Hepatocyte (in vitro differentiated cells): ENCODE data around the gene CDK5R1. TPM values are rescaled to one million over a fixed set of nuclear protein-coding genes. Genes with fewer than 3 reads are reported as not detected.

Experiments used
- DNase-seq: peaks from one replicate; pipeline ENCODE4 v3.0.0-alpha.2; 2016; ENCODE audit warnings: low spot score
- H2AFZ ChIP-seq: fragments of 200-600 bp; sonication (generic); 2 replicates; pipeline ENCODE4 v1.6.0; 2016; ENCODE audit warnings: antibody characterized with exemption, mild to moderate bottlenecking
- H3K27ac ChIP-seq: fragments of 200-600 bp; sonication (generic); 2 replicates; pipeline ENCODE4 v1.5.1; 2016; ENCODE audit warnings: mild to moderate bottlenecking
- H3K27me3 ChIP-seq: fragments of 200-600 bp; sonication (generic); 2 replicates; pipeline ENCODE4 v1.6.1; 2016
- H3K36me3 ChIP-seq: fragments of 200-600 bp; sonication (generic); replicated peaks from 2 replicates; pipeline ENCODE4 v1.5.1; 2016; ENCODE audit warnings: low read depth; ENCODE audit not compliant: insufficient read depth
- H3K4me1 ChIP-seq: fragments of 200-600 bp; sonication (generic); 2 replicates; pipeline ENCODE4 v1.5.1; 2016; ENCODE audit warnings: mild to moderate bottlenecking, moderate library complexity; ENCODE audit not compliant: insufficient read depth
- H3K4me2 ChIP-seq: fragments of 200-600 bp; sonication (generic); 2 replicates; pipeline ENCODE4 v1.6.0; 2016
- H3K4me3 ChIP-seq: fragments of 200-600 bp; sonication (generic); 2 replicates; pipeline ENCODE4 v1.5.1; 2016; ENCODE audit warnings: mild to moderate bottlenecking
- H3K79me2 ChIP-seq: fragments of 200-600 bp; sonication (generic); 2 replicates; pipeline ENCODE4 v1.6.0; 2017; ENCODE audit warnings: mild to moderate bottlenecking
- H3K9me2 ChIP-seq: fragments of 200-600 bp; sonication (generic); replicated peaks from 2 replicates; pipeline ENCODE4 v1.6.0; 2017; ENCODE audit warnings: mild to moderate bottlenecking; ENCODE audit not compliant: insufficient read depth
- H3K9me3 ChIP-seq: fragments of 200-600 bp; sonication (generic); 2 replicates; pipeline ENCODE4 v1.5.1; 2016; ENCODE audit warnings: low read depth, mild to moderate bottlenecking
- H4K20me1 ChIP-seq: fragments of 200-600 bp; sonication (generic); 2 replicates; pipeline ENCODE4 v1.6.0; 2016; ENCODE audit warnings: mild to moderate bottlenecking; ENCODE audit not compliant: insufficient read depth, poor library complexity, severe bottlenecking
- EZH2 ChIP-seq: fragments of 200-600 bp; sonication (generic); IDR thresholded peaks from 2 replicates; pipeline ENCODE4 v1.6.1; 2016; ENCODE audit warnings: antibody characterized with exemption, mild to moderate bottlenecking, borderline replicate concordance
- EZH2phosphoT487 ChIP-seq: fragments of 200-600 bp; sonication (generic); IDR thresholded peaks from one replicate; pipeline ENCODE4 v1.6.1; 2018; ENCODE audit warnings: antibody characterized with exemption, mild to moderate bottlenecking, low read depth, moderate library complexity; ENCODE audit not compliant: unreplicated experiment, severe bottlenecking
- WGBS: methylation state at CpG from one replicate; pipeline ENCODE4 v1.1.6; 2016; ENCODE audit warnings: low lambda C conversion rate; ENCODE audit errors: missing lambda C conversion rate; 5-methylcytosine and 5-hydroxymethylcytosine counted together
- polyA plus RNA-seq: library from polyadenylated mRNA; unstranded; fragments of >200 nt; fragmentation: Nextera tagmentation; extraction: Ambion mirVana; gene quantifications from 2 replicates; pipeline ENCODE4 v1.2.1, GENCODE V29; 2016
- total RNA-seq: library from RNA; depleted of rRNA; stranded (reverse); fragments of >200 nt; gene quantifications from 2 replicates; pipeline ENCODE4 v1.2.3, GENCODE V29; 2014
- TF ChIP-seq, protein P1 (sequence below): fragments of 200-600 bp; sonication (generic); IDR thresholded peaks from 2 replicates; pipeline ENCODE4 v1.5.1; 2016; ENCODE audit warnings: antibody characterized with exemption, mild to moderate bottlenecking; ENCODE audit not compliant: poor library complexity

CDK5R1 gene
- total and polyA plus RNA-seq, 2 experiments from 2014 or later: 0.80 to 1.1 TPM

DNA sequence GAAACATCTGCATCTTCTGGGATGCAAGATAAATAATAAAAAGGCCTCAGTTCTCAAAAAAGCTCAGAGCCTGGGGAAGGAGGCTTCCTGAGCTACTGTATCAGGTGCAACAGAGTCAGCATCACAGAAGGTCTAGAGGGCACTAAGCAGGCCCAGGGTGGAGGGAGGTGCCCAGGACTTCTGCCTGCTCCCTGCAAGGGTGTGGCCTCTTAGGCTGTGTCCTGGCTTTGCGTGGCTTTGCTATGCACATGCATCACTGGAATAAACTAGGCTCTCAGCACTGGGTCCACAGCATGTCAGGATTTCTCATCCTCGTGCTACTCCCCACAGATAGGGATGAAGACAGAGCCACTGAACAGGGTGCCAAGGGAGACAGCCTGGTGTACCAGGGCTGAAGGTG is 25.5 kb downstream of the CDK5R1 start:
- H3K4me1 ChIP-seq: no peaks in the 10 kb centered on the region
- no peak for TF ChIP-seq EZH2phosphoT487
- no peak for TF ChIP-seq EZH2
- TF ChIP-seq, protein P1, sequence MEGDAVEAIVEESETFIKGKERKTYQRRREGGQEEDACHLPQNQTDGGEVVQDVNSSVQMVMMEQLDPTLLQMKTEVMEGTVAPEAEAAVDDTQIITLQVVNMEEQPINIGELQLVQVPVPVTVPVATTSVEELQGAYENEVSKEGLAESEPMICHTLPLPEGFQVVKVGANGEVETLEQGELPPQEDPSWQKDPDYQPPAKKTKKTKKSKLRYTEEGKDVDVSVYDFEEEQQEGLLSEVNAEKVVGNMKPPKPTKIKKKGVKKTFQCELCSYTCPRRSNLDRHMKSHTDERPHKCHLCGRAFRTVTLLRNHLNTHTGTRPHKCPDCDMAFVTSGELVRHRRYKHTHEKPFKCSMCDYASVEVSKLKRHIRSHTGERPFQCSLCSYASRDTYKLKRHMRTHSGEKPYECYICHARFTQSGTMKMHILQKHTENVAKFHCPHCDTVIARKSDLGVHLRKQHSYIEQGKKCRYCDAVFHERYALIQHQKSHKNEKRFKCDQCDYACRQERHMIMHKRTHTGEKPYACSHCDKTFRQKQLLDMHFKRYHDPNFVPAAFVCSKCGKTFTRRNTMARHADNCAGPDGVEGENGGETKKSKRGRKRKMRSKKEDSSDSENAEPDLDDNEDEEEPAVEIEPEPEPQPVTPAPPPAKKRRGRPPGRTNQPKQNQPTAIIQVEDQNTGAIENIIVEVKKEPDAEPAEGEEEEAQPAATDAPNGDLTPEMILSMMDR: no peak
- no peak for DNase-seq
- no peaks in the 10 kb centered on the region for H3K27me3 ChIP-seq
- H2AFZ ChIP-seq: no peak overlapping the region
- H4K20me1 ChIP-seq: no peaks in the 10 kb centered on the region
- no peak overlapping the region for H3K4me3 ChIP-seq
- no peak overlapping the region for H3K27ac ChIP-seq
- H3K36me3 ChIP-seq: no peaks in the 10 kb centered on the region
- no peak overlapping the region for H3K4me2 ChIP-seq
- H3K9me3 ChIP-seq: no peaks in the 10 kb centered on the region
- H3K79me2 ChIP-seq: no peaks in the 10 kb centered on the region
- H3K9me2 ChIP-seq: no peaks in the 10 kb centered on the region
- WGBS: 90% methylated on average over 2 of the region's 2 CpGs

DNA sequence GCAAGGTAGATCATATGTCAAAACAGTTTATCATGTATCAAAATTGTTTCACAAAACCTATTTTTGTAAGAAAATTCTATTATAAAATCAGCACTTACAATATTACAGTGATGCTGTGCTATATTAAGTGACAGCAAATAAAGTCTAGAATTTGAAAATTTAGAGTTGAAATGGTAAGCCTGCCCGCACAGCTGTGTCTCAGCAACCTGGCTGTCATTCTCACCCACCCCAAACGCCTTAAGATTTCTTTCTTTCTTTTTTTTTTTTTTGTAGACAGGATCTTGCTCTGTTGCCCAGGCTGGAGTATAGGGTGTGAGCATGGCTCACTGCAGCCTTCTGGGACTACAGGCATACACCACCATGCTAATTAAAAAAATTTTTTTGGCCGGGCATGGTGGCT is 26.8 kb downstream of the CDK5R1 start:
- Histone ChIP-seq H3K27me3 (no peaks in the 10 kb centered on the region), H3K36me3 (no peaks in the 10 kb centered on the region), H3K4me3 (no peak overlapping the region), H3K9me2 (no peaks in the 10 kb centered on the region), H3K4me1 (peaks cover under 1% of the 10 kb centered on the region), H3K9me3 (no peaks in the 10 kb centered on the region), H4K20me1 (no peaks in the 10 kb centered on the region), H3K27ac (no peak overlapping the region), H3K4me2 (no peak overlapping the region), H2AFZ (no peak overlapping the region), H3K79me2 (no peaks in the 10 kb centered on the region)
- WGBS: 90% methylated on average over 3 of the region's 3 CpGs
- TF ChIP-seq, protein P1: no peak
- no peak for TF ChIP-seq EZH2
- TF ChIP-seq EZH2phosphoT487: no peak
- DNase-seq: no peak

DNA sequence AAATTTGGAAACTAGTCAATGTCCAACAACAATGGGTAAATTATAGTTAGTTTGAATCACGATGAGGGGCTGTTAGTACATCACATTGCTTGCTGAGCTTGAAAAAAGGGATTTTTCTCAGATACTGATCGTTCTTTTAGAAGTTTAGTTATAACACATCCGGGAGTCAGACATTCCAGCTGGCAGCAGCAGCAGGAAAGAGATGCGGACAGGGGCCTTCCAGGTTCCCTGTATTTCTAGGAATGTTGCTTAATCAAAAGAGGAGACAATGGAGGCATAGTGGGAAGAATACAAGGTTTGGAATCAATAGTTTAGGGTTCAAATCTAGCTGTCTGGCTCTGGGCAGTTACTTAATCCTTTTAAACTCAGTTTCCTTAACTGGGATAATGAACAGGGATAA is 27.8 kb downstream of the CDK5R1 start:
- no peaks in the 10 kb centered on the region for H3K9me2 ChIP-seq
- peaks cover 7% of the 10 kb centered on the region for H3K4me1 ChIP-seq
- H2AFZ ChIP-seq: no peak overlapping the region
- no peaks in the 10 kb centered on the region for H3K36me3 ChIP-seq
- H3K9me3 ChIP-seq: no peaks in the 10 kb centered on the region
- H3K27ac ChIP-seq: no peak overlapping the region
- 94% methylated on average over 4 of the region's 4 CpGs for WGBS
- no peak for DNase-seq
- no peaks in the 10 kb centered on the region for H3K27me3 ChIP-seq
- no peak overlapping the region for H3K4me2 ChIP-seq
- no peak overlapping the region for H3K4me3 ChIP-seq
- no peaks in the 10 kb centered on the region for H3K79me2 ChIP-seq
- TF ChIP-seq EZH2 (no peak), EZH2phosphoT487 (no peak)
- TF ChIP-seq, protein P1: no peak
- no peaks in the 10 kb centered on the region for H4K20me1 ChIP-seq
